Astrocyte of the cerebellum (primary cell): ENCODE measurements around the gene KRTAP4-9.

Experiments
- DNase-seq: peaks from one replicate; pipeline ENCODE4 v3.0.0-alpha.2; 2011; ENCODE audit warnings: low read depth
- H3K4me3 ChIP-seq: 2 replicates; pipeline ENCODE4 v1.5.1; 2011; ENCODE audit warnings: mild to moderate bottlenecking, low read depth, low read length, moderate library complexity
- CTCF ChIP-seq: IDR thresholded peaks from 2 replicates; pipeline ENCODE4 v1.5.1; 2012; ENCODE audit warnings: low read length, low read depth, moderate library complexity, mild to moderate bottlenecking; ENCODE audit errors: missing control alignments
- in situ Hi-C: cut with HindIII; loops from 2 replicates; pipeline ENCODE4 v1.10.0; 2017; ENCODE audit warnings: low sequenced_read_pairs

Gene KRTAP4-9

GRCh38 chr17:41151525-41151924, 46.3 kb downstream of the KRTAP4-9 start:
- in situ Hi-C loops = no loop called here
- DNase-seq = no peak
- no peak overlapping the region for H3K4me3 ChIP-seq
- TF ChIP-seq CTCF = no peak

DNA sequence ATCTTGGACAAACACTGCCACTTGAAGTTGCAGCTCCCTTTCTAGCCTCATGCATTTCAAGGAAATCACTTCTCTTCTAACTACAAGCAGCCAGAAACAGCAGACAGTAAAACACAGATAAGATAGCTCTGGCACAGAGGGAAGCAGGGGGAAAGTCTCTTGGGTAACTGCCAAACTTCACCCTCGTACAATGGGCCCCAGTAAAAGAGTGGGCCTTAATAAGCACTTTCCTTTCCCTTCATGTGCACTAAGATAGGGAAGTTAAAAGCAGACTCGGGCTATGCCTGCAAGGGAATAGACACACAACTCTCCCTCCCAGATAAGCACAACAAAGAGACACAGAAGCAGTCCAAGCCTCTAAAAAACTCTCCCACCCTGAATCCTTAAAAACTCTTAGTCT, 48.7 kb downstream of the KRTAP4-9 start:
- in situ Hi-C loops = no loop called here
- no peak for TF ChIP-seq CTCF
- DNase-seq = no peak
- H3K4me3 ChIP-seq = no peak overlapping the region
